ENCODE results near the gene PTPRD. TPM values are rescaled to one million over a fixed set of nuclear protein-coding genes. Genes with fewer than 3 reads are reported as not detected.

The PTPRD gene
- total RNA-seq, 1 experiment from 2014 or later = not detected

- H3K27ac ChIP-seq (ENCODE audit: low read depth, low read length, poor library complexity, severe bottlenecking) = no peak overlapping the region
- H3K36me3 ChIP-seq (ENCODE audit: insufficient read depth, low read length, poor library complexity, severe bottlenecking) = no peaks in the 10 kb centered on the region
- H3K27me3 ChIP-seq (replicated peaks; ENCODE audit: insufficient read depth, low read depth, low read length, poor library complexity) = peaks cover 20% of the 10 kb centered on the region
- BruUV-seq (replicated peaks) = no TSS peak
- intact Hi-C loops (cut with micrococcal nuclease; ENCODE audit: unreplicated experiment) = no loop called here
- DNase-seq (ENCODE audit: low spot score) = no peak
- TF ChIP-seq CTCF (conservative IDR thresholded peaks at IDR 0.05; ENCODE audit: low read depth, low read length) (no peak), EZH2 (IDR thresholded peaks at IDR 0.05; ENCODE audit: borderline replicate concordance, low read depth, low read length, poor library complexity, severe bottlenecking) (no peak)
- no peaks in the 10 kb centered on the region for H3K9me3 ChIP-seq (ENCODE audit: low read depth, low read length, poor library complexity, severe bottlenecking)
- H3K4me3 ChIP-seq (ENCODE audit: low read depth, low read length, poor library complexity, severe bottlenecking) = no peak overlapping the region
- no peaks in the 10 kb centered on the region for H3K4me1 ChIP-seq (ENCODE audit: insufficient read depth, low read length, poor library complexity, severe bottlenecking)
- CTCF ChIA-PET = no interaction called here
- POLR2A ChIA-PET (ENCODE audit: low non-redundant PET) = no interaction called here
Measured at GRCh38 chr9:8845376-8845775, 1767.4 kb downstream of the PTPRD start.

DNA sequence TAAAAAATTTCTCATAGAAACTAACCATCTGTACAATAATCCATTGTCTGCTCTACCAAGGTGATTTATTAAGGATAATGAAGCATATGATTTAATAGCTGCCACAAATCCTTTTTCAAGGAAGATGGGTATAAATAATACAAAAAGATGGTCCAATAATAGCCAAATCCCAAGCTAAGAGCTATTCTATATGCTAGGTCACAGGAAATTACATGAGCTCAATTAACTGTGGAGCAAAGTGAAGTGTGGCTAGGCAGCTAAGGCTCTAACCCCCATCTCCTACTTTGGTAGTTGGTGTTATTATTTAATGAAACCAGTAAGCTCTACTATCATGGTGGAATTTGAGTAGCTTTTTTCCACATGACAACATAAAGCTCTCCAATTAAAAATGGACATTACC lies 1768.3 kb downstream of the PTPRD start:
- Histone ChIP-seq H3K9me3 (ENCODE audit: low read depth, low read length, poor library complexity, severe bottlenecking) (no peaks in the 10 kb centered on the region), H3K27me3 (replicated peaks; ENCODE audit: insufficient read depth, low read depth, low read length, poor library complexity) (peaks cover 14% of the 10 kb centered on the region), H3K27ac (ENCODE audit: low read depth, low read length, poor library complexity, severe bottlenecking) (no peak overlapping the region), H3K4me3 (ENCODE audit: low read depth, low read length, poor library complexity, severe bottlenecking) (no peak overlapping the region), H3K36me3 (ENCODE audit: insufficient read depth, low read length, poor library complexity, severe bottlenecking) (no peaks in the 10 kb centered on the region), H3K4me1 (ENCODE audit: insufficient read depth, low read length, poor library complexity, severe bottlenecking) (no peaks in the 10 kb centered on the region)
- no TSS peak for BruUV-seq (replicated peaks)
- no peak for TF ChIP-seq CTCF (conservative IDR thresholded peaks at IDR 0.05; ENCODE audit: low read depth, low read length)
- TF ChIP-seq EZH2 (IDR thresholded peaks at IDR 0.05; ENCODE audit: borderline replicate concordance, low read depth, low read length, poor library complexity, severe bottlenecking) = no peak
- ChIA-PET CTCF (no interaction called here), POLR2A (ENCODE audit: low non-redundant PET) (no interaction called here)
- intact Hi-C loops (cut with micrococcal nuclease; ENCODE audit: unreplicated experiment) = no loop called here
- DNase-seq (ENCODE audit: low spot score) = no peak

DNA sequence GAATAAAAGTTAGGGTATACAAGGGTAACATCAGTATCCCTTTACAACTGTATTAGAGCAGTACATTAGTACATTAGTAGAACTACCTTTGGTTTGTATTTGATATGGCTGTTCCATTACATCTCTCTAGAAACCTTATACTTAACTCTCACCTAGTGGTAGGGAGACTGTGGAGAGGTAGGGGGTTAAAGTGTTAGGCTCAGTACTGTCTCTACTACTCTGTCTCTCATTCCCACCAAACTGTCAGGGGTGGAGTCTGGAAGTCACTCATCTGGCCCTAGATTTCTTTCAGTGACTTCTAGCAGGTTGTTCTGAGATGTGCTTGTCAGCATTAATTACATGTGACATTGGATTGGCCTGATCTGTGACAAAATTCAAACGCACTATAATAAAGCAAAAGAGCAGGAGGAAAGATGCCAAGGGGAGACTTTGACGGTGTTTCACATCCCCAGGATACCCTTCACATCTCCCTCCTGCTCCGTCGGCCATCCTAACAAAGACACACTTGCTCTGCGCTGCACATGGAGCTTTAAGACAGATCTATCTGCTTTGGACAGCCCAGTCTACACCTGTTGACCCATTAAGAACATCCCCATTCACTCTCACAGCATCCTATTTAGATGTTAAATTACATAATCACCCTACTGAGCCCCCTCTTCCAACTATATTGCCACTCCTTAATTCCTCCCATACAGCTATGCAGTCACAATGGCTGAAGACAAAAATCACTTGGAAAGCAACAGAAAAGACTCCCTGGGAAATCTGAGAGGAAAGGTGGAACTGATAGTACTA lies 1770.2 kb downstream of the PTPRD start:
- ChIA-PET CTCF (no interaction called here), POLR2A (ENCODE audit: low non-redundant PET) (no interaction called here)
- H3K27ac ChIP-seq (ENCODE audit: low read depth, low read length, poor library complexity, severe bottlenecking) = no peak overlapping the region
- no peaks in the 10 kb centered on the region for H3K9me3 ChIP-seq (ENCODE audit: low read depth, low read length, poor library complexity, severe bottlenecking)
- DNase-seq (ENCODE audit: low spot score) = no peak
- H3K36me3 ChIP-seq (ENCODE audit: insufficient read depth, low read length, poor library complexity, severe bottlenecking) = no peaks in the 10 kb centered on the region
- H3K27me3 ChIP-seq (replicated peaks; ENCODE audit: insufficient read depth, low read depth, low read length, poor library complexity) = peaks cover 21% of the 10 kb centered on the region
- BruUV-seq (replicated peaks) = no TSS peak
- H3K4me3 ChIP-seq (ENCODE audit: low read depth, low read length, poor library complexity, severe bottlenecking) = no peak overlapping the region
- TF ChIP-seq CTCF (conservative IDR thresholded peaks at IDR 0.05; ENCODE audit: low read depth, low read length) (no peak), EZH2 (IDR thresholded peaks at IDR 0.05; ENCODE audit: borderline replicate concordance, low read depth, low read length, poor library complexity, severe bottlenecking) (no peak)
- intact Hi-C loops (cut with micrococcal nuclease; ENCODE audit: unreplicated experiment) = no loop called here
- H3K4me1 ChIP-seq (ENCODE audit: insufficient read depth, low read length, poor library complexity, severe bottlenecking) = no peaks in the 10 kb centered on the region
